Fibroblast of gingiva (primary cell): Measurements from ENCODE around the gene COL12A1.

ENCODE experiments used
- DNase-seq: peaks from one replicate; pipeline ENCODE4 v3.0.0-alpha.2; 2011; ENCODE audit warnings: low read depth

COL12A1 gene

GRCh38 chr6:75176076-75176582 is 29.7 kb downstream of the COL12A1 start:
- no peak for DNase-seq

DNA sequence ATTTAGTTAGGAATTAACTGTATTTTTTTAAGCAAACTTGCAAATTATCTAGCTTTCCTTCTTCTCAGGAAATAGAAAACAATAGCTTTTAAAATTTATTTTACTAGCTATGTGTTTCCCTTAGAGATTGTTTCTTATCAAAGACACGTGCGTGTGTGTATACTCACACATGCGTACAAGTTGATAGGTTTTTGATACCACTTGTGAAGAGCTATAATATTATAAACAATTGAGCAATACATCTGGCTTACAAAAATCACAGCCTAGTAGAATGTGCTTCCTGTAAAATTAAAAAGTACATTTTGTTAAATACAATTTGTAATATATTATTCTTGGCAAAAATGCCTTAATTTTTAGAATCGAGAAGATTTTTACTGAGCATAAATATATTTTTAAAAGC is 33.9 kb downstream of the COL12A1 start:
- DNase-seq = no peak

DNA sequence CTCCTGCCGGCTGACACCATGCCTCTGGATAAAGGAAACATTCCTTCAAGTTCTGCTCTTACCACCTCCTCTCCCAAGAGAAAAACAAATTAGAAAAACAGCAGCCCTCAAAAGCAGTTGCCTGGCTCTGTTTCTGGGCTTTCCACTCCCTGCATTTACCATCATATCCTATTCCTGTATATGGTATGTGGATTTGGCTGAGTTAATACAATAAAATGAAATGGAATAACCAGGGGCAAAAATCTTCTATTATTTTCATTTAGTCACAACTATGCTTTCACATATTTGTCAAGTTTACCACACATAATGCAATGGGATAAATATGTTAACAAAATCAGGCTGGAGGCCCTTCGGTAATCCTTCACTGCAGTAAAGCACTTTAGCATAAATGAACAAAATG is 34.3 kb downstream of the COL12A1 start:
- peak; percentile 60 for DNase-seq

DNA sequence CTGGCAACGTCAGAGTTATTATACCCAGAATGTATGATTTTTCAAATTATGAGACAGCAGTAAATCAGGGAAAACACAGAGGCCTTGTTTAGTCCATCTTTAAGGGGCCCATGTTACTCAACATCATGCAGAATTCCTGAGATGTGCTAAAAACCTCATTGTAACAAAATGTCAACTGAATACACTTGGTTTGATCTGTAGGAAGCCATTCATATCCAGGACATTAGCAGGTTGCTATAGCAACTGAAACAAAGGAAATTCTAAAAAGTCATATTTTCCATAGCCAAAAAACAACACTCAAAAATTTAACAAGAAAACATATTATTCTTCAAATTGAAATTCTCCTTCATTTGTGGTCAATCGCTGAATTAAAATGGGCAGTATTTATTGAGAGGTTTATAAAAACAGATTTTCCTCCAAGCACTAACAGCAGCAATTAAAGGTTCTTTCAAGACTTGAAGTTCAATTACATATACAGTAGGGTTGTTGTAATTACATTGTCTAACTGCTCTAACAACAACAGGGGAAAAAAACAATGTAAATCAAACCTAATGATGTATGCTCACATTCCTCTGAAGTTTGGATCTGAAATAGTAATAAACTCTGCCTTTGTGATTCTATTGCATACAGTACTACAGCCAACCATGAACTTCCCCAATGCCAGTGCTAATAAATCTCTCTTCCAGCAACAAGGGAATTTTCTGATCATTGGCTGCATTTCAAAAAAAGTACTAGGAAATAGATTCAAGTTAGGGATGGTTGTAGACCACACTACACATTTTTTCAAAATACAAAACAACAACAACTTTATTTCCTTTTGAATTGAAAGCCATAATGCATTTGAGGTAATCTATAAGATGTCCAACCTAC is 34.9 kb downstream of the COL12A1 start:
- no peak for DNase-seq

GRCh38 chr6:75169689-75170586 is 35.9 kb downstream of the COL12A1 start:
- no peak for DNase-seq

DNA sequence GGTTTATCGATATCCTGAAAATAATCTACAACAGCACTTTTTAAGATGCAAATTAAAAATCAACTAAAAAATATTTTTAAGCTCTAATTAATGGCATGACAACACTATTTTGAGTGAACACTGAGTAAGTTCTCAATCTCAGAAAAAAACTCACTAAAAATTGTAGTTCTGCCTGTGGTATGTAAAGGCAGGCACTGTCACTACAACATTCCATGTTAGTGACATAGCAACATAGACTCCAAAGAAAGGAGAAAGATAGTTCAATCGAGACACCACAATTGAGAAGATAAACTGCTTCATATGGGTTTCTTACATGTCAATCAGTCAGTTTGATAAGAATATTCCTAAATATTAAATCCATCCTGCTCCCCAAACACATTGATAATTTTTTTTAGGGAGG is 38.0 kb downstream of the COL12A1 start:
- no peak for DNase-seq

GRCh38 chr6:75167325-75167724 is 38.5 kb downstream of the COL12A1 start:
- DNase-seq = no peak

DNA sequence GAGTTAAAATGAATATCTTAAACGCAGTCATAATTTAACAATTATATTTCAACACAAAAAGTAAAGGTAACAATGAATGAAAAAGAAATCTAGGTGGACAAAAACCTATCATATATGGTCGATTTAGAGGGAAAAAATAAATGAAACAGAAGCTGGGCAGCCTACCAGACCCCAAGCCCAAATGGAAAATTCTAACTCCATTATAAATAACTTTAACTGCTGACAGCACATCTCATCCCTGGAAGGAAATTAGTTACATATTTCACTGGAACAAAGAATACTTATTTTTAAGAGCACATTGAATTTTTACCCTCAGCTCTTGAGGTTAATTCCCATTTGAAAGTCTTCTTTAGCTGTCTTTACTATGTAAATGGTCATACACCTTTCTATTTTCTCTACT is 39.1 kb downstream of the COL12A1 start:
- DNase-seq = no peak

GRCh38 chr6:75166236-75166635 is 39.6 kb downstream of the COL12A1 start:
- no peak for DNase-seq

DNA sequence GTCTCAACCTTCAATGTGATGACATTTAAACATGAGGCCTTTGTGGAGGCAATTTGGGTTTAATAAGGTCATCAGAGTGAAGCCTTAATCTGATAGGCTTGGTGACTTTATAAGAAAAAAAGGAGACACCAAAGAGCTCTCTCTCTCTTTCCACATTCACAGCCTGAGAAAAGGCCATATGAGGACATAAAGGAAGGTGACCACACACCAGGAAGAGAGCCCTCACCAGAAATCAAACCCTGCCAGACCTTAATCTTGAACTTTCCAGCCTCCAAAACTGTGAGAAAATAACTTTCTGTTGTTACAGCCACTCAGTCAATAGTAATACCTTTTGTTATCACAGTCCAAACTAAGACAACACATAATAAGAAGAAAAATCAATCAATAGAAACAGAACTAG is 47.7 kb downstream of the COL12A1 start:
- DNase-seq = no peak

GRCh38 chr6:75157336-75157735 is 48.5 kb downstream of the COL12A1 start:
- no peak for DNase-seq

DNA sequence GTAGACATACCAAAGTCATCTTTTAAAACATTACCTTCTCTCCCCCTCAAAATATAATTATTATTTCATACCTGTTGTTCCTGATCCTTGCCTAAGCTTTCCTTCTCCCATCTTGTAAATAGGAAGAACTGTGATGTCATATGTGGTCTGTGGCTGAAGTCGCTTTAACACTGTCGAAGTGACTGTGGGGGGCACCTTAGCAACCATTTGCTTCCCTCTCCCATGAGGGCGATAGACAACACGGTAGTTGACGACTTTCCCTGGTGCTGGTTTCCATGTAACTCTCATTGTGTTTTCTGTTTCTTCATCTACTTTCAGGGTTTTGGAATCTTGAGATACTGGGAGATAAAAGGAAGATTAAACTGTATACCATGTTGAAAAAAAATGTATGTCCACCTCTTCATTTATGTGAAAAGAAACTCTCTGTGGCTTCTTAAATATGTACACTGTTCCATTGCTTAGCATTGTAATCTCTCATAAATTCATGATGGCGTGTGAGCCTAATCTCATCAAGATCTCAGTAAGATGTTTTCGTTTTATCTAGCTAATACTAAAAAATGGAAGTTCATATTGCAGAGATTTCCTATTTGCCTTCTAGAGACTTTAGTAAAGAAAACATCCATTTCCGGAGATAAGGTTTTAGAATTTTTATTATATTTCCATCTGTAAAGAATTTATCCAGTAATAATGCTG is 49.5 kb downstream of the COL12A1 start:
- no peak for DNase-seq

- no peak for DNase-seq
Observed at GRCh38 chr6:75155631-75156030, 50.2 kb downstream of the COL12A1 start.

GRCh38 chr6:75154973-75155372 is 50.9 kb downstream of the COL12A1 start:
- no peak for DNase-seq

DNA sequence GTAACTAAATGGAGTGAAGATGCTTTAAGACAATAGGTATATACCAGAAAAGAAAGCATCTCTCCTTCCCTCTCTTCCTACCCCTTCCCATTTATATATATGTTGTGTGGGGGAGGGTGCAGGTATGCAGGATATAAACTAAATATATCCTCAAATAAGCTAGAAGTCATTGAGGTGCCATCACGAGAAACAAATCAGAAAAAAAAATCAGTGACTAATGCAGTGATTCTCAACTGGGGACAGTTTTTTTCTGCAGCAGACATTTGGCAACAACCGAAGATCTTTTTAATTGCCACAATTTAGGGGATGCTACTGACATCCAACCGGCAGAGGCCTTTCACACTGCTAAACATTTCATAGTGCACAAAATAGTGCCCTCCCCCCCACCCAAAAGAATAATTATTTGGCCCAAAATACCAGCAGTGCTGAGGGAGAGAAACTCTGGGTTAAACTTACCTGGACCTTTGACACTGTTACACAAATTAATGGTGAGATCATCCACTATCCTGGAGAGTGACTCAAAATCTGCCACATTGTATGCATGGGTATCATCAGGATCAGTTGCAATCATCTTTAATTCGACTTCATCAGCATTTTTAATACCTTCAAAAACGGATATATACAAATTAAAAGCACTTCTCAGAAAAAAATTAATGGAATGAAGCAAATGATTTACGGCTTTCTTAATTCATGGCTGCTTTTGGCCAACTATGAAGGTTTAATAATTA is 55.0 kb downstream of the COL12A1 start:
- DNase-seq = no peak

DNA sequence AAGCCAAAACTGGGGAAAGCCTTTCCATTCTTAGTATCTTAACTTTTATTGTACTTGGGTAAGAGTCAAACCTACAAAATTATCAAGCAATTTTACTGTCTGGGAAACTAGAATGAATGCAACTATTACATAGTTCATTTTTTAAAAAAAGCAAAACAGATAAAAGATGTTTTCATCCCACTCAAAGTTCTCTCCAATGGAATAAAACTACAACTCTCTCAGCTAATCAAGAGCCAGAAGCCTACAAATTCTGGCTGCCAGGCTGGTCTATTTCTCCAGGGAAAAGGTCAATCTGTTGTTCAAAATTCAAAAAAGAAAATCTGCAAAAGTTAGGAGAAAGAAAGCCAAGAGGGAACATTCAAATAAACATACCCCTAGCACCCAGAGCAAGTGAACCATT is 56.2 kb downstream of the COL12A1 start:
- no peak for DNase-seq

DNA sequence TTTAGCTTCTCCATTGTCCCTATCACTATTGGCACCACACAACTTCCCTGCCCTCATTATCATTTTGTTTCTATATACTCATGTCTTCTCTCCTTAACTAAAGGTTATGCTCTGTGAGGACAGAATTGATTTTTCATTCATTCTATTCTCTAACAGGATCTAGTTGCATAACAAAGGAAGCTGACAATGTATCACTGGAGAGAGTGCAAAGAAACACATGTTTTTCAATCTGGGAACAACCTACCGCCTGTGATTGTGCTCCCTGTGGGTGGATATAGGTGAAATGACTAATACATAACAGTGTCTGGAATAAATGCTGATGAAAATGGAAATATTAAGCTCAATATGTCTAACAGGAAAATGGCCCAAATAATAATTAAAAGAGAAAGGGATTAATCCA is 56.6 kb downstream of the COL12A1 start:
- no peak for DNase-seq

DNA sequence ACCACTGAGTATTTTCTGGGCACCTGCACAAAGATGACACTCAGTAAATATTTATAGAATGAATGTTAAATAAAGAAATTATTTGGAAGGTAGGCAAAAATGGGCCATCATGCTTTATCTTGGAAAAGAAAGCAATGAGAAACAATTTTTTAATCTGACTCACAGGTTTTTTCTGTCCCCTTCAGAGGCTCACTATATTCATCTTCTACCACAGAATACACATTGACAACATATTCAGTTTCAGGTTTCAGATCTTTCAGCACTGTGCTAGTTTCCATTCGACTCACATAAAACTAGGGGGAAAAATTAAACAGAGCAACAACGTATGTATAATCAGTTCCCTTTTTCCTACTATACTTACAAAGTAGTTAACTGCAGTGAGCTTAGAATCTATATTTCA is 58.3 kb downstream of the COL12A1 start:
- DNase-seq = peak; percentile 47

DNA sequence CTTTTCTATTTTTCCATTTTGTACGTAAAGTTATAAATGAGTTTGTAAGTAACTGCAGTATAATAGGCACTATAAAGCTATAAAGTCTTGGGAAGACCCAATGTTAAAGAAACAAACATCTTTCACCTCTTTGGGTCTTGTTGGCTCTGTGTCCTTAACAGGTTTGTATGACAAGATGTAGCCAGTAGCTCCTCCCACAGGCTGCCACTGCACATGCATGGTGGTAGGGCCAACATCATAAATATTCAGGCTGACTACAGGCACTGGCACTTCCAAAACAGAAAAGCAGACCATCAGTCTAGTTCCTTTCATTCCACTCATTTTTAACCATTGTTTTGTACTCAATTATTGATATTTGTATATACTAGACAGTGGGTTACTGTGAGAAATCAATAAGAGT is 59.9 kb downstream of the COL12A1 start:
- no peak for DNase-seq

GRCh38 chr6:75145211-75145610 is 60.6 kb downstream of the COL12A1 start:
- DNase-seq = no peak

GRCh38 chr6:75144386-75144785 is 61.5 kb downstream of the COL12A1 start:
- no peak for DNase-seq

DNA sequence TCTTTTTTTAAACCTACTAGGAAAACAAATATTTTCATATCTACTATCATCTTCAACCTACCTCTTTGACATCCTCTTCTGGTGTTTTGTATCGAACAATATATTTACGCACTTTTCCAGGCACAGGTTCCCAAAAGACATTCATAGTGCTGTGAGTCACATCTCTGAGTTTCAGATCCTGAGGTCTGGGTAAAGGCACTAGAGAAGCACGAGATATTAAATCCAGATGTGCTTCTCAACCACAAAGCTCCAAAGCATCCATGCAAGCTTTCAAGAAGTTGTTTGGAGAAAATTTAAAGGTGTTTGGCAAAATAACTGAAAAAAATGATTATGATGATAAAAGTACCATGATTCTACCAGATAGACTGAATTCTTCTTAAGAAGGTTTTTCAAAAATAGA is 62.7 kb downstream of the COL12A1 start:
- DNase-seq = peak; percentile 83
